HL-60/S4 treated with phorbol 12-myristate 13-acetate at 8.2 ng/mL for 4 days and 3 days (cell line): ENCODE data around the gene CEP295NL.

Source experiments
- in situ Hi-C: fragments of 300-500 bp; cut with MboI; formaldehyde crosslinking; loops from 2 replicates; pipeline ENCODE4 v1.15.0; 2022; ENCODE audit warnings: low sequenced_read_pairs

The CEP295NL gene

DNA sequence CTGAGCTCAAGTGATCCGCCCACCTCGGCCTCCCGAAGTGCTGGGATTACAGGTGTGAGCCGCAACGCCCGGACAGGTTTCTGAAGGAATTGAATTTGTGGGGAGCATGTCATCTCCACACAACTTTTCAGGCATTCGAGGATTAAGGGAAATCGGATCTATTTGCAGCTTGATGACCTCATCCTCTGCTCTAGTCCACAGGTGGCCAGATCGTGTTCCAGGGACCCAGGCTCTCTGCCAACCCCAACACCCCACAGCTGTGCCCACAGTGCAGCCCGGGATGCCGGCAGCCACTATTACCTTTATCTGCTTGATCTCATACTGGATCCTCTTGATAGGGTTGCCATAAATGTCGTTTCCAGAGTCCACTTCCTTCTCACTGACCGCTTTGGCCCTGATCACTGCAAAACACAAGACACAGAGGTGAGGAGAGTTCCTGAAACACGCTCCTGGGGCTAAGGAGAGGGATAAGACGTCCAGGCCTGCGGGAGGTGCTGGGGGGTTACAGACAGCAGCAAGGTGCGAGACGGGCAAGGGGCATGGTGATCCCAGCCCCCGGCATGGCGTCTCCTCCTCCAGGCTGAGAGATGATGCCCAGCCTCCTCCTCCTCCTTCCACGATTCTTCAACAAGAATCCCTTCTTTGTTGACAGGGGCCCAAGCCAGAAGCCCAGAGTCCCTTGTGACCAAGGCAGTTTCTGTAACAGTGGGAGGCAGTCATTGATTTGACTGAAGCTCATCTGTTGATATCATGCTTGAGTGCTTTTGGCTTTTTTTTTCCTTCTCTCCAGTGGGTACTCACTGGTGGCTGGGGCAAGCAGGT, 29.3 kb downstream of the CEP295NL start:
- in situ Hi-C loops = no loop called here

DNA sequence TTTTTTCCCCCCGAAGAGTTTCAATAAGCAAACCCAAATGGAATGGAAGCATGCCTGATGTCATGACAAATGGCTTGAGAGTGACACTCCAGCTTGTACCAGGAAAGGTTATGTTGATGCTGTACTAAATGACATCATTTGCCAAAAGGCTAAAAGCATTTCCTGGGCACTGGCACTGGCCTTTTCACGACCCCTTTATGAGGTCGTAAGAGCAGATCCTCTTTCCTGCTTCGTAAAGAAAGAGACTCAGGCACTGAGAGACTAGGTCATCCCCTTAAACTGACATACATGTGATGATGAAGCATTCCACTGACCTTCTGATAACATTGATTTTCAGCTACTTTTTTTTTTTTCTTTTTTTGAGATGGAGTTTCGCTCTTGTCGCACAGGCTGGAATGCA, 30.5 kb downstream of the CEP295NL start:
- in situ Hi-C loops = no loop called here

- in situ Hi-C loops = no loop called here
Observed at GRCh38 chr17:78870621-78871020, 32.4 kb downstream of the CEP295NL start.

GRCh38 chr17:78868391-78868790, 34.6 kb downstream of the CEP295NL start:
- in situ Hi-C loops = loop anchor here (10.0 kb wide), 1 partner anchor 96 kb away; no protein-coding TSS in a partner anchor

GRCh38 chr17:78867046-78867445, 36.0 kb downstream of the CEP295NL start:
- in situ Hi-C loops = loop anchor here (10.0 kb wide), 1 partner anchor 98 kb away; no protein-coding TSS in a partner anchor

DNA sequence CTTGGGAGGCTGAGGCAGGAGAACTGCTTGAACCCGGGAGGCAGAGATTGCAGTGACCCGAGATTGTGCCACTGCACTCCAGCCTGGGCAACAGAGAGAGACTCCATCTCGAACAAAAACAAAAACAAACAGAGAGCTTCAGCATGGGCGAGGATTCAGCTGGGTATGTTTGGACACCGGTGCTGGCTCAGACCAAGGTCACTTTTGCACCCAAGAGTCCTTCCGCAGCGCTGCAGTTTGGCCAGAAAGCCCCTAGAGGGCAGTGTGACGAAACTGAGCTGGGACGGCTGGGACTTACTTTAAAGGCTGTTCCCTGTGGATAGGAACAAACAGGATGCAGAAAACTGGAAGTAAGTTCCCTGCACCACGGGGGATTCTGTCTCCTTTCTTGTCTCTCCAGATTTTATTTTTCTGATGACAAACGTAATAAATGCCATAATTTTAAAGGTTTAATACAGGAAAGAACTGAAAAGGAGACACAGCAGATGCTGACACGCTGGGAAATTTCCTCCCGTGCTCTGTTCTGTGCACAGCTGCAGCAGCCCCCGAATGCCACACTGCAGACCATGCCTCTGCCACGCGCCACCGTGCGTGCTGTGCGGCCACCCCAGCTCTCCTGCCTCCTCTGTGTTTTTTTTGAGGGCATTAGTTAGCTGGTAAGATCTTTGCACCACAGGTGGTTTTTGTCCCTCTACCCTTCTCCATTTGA, 37.2 kb downstream of the CEP295NL start:
- in situ Hi-C loops = loop anchor here (10.0 kb wide), 1 partner anchor 99 kb away; no protein-coding TSS in a partner anchor

- in situ Hi-C loops = loop anchor here (10.0 kb wide), 1 partner anchor 101 kb away; no protein-coding TSS in a partner anchor
Observed at GRCh38 chr17:78864117-78864516, 38.9 kb downstream of the CEP295NL start.

DNA sequence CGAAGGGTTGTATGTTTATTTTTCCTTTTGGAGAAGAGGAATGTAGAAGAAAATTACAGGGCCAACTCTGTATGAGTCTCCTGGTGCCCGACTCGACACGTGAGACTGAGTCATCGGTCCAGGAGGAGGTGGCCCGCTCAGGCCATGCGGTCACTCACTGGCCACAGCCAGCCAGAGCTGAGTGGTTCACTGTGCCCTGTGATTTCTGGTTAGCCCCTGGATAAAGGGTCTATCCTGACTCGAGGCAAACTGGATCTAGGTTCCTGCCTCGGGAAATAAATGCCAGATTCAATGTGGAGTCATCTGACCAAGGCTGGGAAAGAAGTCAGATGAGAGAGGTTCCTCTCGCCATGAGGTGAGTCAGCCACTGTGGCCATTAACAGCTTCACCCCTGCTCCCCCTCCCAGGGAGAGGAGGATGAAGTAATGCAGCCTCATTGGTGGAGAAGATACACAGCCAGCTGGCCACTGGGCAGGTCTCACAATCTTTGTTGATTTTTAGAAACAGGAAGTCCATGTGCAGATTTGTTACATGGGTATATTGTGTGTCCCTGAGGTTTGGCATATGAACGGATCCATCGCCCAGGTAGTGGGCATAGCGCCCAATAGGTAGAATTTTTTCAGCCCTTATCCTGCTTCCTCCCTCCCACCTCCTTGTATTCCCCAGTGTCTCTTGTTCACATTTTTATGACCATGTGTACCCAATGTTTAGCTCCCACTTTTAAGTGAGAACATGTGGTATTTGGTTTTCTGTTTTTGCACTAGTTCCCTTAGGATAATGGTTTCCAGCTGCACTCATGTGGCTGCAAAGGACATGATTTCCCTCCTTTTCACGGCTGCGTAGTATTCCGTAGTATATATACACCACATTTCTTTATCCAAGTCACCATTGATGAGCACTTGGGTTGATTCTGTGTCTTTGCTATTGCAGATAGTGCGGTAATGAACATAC, 40.7 kb downstream of the CEP295NL start:
- in situ Hi-C loops = loop anchor here (10.0 kb wide), 1 partner anchor 102 kb away; no protein-coding TSS in a partner anchor

DNA sequence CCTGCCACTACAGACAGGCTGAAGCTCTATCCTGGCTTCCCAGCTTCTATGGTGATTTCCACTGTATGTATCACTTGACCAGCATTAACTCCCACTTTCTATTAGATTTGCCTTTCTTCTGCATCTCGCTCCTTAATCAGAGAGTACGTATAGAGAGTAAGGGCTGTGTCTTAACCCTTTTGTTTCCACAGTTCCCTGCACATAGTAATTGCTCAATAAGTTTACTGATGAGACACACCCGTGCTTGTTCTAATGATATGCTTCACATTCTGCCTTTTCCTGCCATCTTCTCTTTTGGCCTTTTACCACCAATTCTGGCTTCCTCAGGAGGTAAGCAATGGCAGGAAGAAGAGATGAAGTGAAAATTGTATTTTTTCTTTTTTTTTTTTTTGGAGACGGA, 41.8 kb downstream of the CEP295NL start:
- in situ Hi-C loops = loop anchor here (10.0 kb wide), 1 partner anchor 104 kb away; no protein-coding TSS in a partner anchor

GRCh38 chr17:78859051-78859450, 44.0 kb downstream of the CEP295NL start:
- in situ Hi-C loops = no loop called here

- in situ Hi-C loops = no loop called here
Observed at GRCh38 chr17:78857266-78857665, 45.7 kb downstream of the CEP295NL start.

DNA sequence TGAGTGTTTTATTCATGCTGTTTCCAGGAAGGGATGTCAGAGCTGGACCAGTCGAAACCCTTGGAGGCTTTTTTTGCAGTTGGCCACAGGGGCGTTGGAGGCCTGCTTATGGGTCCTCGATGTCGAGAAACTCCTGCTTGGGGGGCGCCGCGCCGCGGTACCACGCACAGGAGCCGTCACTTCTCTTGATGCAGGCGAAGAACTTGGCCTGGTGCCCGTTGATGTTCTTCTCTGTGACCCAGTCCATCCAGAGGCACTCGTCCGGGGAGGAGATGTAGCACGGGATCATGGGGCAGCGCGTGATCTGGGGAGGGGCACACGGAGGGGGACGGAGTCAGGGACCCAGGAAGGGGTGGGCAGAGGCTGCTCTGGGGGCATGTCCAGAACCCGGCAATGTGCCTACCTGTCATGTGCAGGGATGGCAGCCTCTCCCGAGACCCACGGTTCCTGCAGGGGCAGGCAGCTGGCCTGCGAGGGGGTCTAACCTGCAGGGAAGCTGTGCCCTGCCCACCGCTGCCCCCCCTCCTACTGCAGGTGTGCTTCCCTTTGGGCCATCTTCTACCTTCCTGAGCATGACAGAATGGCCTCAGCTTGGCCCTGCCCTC, 47.3 kb downstream of the CEP295NL start:
- in situ Hi-C loops = no loop called here

GRCh38 chr17:78854508-78854907, 48.5 kb downstream of the CEP295NL start:
- in situ Hi-C loops = no loop called here

DNA sequence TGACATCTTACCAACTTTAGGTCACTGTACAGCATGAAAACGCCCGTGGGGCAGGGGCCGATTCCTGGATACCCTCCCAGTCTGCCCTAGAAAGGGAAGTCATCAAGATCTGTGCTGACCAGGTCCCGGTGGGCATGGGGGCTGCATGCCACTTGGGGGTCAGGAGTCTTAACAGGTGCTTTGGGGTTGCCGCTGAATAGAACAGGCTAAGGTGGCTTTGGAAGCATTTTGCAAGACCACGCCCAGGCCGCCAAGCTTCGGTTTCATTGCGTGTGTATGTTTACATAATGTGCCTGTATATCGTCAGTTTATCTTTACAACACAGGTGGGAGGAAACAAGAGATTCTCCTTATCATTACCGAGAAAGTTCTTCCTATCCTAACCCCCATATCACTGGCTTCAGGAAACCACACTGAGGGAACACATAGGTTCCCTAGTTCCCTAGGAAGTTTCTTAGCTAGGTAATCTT, 49.0 kb downstream of the CEP295NL start:
- in situ Hi-C loops = no loop called here

GRCh38 chr17:78852709-78853121, 50.3 kb downstream of the CEP295NL start:
- in situ Hi-C loops = no loop called here

DNA sequence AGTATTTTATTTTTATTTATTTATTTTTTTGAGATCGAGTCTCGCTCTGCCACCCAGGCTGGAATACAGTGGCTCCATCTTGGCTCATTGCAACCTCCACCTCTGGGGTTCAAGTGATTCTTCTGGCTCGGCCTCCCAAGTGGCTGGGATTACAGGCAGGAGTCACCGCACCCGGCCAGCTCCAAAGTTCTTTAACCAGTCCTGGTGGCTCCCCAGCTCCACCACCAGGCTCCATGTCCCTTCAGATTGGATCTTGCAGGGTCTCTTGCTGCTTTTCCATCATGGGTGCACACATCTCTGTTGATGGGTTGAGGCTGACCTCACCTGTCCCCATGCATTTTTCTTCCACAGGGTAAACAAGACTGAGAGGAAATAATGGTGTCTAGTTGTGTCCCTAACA, 54.0 kb downstream of the CEP295NL start:
- in situ Hi-C loops = no loop called here

DNA sequence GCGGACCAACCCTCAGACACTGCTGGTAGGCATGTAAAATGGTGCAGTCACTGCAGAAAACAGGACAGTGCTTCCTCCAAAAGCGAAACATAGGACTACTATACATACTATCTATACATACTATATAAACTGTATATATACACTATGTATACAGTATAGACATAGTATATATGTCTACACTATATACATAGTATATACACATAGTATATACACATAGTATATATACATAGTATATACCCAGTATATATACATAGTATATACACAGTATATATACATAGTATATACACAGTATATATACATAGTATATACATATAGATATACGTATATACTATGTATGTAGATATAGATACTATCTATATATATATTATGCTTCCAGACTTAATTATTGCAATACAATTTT, 55.9 kb downstream of the CEP295NL start:
- in situ Hi-C loops = no loop called here

DNA sequence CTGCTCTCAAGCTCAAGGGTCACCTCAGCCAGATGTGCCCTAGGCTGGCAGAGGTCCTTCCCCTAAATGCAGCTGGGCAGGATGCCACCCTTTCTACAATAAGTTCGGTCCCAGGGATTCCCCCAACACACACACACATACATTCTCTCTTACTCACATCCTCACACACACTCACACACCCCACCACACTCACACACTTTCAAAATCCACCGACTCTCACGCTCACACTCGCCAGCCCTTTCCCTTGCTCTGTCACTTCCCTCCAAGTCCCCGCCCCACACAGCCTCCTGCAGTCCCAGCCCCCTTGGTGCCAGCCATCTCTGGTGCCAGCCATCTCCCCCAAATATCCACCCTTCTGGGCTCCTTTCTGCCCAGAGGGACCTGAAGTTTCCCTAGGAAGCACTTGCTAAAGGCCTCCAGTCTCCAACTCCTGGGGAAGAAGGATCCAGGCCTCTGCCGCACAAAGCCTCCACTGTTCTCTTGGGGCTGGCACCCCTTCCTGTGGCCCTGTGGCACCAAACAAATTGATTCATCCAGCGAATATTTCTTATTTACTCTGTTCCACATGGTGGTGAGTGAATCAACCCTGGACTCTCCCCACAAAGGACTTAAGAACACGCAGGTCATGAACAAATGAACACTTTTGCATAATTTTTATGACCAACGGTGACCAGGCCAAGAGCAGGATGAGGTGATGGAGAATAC, 58.5 kb downstream of the CEP295NL start:
- in situ Hi-C loops = no loop called here

GRCh38 chr17:78842881-78843565, 60.0 kb downstream of the CEP295NL start:
- in situ Hi-C loops = no loop called here
